ENCODE measurements around the gene SGSM2.

The SGSM2 gene

DNA sequence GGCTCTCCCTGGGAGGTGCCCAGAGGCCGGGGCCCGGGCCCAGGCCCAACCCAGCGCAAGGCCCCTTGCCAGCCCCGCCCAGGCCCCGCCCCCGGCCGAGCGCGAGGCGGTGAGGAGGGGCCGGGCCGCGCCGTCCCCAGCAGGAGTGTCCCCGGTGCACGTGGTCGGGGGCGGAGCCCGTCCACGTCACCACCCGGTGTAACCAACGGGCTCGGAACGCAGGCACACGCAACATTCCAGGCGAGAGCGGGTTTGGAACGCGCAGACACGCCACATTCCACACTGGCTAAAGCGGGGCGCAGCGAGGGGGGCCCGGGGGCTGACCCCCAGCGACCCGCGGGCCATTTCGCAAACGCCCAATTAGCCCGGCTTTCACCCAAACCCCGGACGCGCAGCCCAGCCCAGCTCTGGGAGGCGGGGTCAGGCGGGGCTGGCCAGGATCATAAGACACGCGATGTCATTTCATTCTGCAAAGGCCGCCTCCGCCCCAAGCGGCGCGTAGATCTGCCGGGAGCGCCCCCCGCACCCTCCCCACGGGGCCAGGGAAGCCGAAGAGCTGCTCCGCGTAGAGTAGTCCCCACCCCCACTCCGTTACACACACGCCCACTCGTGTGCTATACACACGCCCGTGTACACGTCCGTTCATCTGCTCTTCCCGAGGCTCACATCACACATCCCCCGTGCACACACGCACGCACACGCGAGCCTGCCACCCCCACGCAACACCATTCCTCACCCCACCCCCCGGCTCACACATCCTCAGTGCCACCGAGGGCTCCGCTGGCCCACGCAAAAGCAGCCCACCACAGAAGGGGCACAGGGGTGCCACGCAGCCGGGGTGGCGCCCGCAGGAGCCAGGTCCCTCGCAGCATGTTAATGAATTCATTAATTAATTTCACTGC is 62.5 kb downstream of the SGSM2 start:
- DNase-seq = peak; percentile 42

DNA sequence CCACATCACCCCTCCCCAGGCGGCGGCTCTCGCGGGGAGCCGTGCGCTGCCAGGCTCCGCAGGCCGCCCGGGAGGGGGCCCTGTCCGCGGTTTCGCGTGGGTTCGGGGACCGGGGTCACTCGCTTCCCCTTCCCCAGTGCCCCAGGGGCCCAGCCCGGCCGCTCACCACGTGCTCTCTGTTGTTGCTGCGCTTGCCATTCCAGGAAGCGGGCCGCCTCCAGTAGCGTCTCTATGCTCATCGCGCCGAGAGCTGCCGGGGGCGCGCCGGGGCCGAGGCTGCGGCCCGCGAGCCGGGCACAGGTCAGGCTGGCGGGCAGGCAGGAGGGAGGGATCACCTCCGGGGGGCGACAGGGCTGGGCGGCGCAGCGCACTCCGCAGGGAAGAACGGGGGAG is 63.2 kb downstream of the SGSM2 start:
- no peak for DNase-seq

DNA sequence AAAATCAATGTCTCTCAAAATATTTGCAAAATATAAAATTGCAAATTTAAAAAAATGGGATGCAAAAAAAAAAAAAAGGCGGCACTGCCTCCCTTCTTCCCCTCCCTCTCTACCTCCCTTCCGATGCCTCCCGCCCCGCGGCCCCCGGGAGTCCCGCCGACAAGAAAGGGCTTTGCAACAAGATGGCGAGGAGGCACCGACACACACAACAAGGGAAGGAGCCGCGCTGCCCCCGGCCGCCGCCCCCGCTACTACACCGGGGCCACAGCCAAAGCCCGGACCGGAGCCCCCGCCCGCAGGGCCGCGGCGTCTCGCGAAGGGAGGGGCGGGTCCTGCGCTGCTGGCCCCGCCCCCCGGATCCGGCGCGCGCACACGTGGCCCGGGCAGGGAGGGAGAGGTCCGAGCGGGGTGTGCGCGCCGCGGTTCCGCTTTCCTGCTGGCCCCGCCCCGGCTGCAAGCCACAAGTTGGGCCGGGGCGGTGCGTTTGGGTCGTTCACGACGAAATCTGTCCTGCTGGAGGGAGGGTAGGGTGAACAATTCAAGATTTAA is 63.6 kb downstream of the SGSM2 start, which contains the start of gene MNT:
Gene MNT, minus strand, starts transcription at position 184 of the 549 bp plus-strand sequence. CDS start 348 bp downstream, outside the sequence.
- peak; percentile 46 for DNase-seq

- peak; percentile 74 for DNase-seq
These were observed 64.3 kb downstream of the SGSM2 start for GRCh38 chr17:2401426-2402221.

- no peak for DNase-seq
These were observed 65.2 kb downstream of the SGSM2 start for GRCh38 chr17:2402544-2402943.

DNA sequence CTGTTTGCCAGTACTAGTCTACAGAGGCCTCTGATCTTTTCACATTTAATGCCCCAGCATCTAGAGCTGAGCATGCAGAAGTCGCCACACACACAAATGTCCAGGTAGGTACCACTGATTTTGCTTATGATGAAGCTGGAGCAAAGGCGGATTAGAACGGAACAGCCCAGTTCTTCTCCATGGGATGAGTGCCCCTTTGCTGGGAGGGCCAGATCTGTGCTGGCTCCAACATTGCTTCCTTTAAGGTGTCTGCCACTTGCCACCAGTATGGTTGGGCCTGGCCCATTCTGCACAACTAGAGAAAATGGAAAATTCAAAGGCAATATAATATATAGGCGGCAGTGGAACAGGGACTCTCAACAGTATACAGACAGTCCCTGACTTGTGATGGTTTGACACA is 65.7 kb downstream of the SGSM2 start:
- no peak for DNase-seq

- DNase-seq = no peak
These were observed 68.1 kb downstream of the SGSM2 start for GRCh38 chr17:2405247-2405926.

DNA sequence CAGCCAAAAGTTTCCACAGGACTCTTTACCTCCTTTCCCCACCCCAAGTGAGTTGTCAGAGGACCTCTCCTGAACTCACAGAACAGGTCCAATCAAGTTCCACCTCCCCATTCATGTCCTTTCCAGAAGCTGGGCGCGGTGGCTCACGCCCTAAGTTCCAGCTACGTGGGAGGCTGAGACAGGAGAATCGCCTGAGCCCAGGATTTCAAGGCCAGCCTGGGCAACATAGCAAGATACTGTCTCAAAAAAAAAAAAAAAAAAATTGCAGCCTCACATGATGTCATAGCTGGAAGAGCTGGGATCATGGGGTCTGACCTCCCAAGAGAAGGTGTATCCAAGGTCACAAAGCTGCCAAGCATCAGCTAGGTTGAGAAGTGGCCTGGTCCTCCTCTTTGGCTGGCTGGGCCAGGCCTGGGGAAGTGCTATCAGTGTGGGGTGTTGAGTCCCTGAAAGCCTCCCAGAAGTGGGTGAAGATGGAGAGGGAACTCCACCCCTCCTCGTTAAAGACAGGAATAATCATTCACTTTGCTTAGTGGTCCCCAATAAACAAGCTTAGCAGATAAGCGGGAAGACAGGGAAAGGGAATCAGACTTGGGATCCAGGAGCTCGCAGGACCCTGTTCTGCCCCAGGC is 69.1 kb downstream of the SGSM2 start:
- no peak for DNase-seq

DNA sequence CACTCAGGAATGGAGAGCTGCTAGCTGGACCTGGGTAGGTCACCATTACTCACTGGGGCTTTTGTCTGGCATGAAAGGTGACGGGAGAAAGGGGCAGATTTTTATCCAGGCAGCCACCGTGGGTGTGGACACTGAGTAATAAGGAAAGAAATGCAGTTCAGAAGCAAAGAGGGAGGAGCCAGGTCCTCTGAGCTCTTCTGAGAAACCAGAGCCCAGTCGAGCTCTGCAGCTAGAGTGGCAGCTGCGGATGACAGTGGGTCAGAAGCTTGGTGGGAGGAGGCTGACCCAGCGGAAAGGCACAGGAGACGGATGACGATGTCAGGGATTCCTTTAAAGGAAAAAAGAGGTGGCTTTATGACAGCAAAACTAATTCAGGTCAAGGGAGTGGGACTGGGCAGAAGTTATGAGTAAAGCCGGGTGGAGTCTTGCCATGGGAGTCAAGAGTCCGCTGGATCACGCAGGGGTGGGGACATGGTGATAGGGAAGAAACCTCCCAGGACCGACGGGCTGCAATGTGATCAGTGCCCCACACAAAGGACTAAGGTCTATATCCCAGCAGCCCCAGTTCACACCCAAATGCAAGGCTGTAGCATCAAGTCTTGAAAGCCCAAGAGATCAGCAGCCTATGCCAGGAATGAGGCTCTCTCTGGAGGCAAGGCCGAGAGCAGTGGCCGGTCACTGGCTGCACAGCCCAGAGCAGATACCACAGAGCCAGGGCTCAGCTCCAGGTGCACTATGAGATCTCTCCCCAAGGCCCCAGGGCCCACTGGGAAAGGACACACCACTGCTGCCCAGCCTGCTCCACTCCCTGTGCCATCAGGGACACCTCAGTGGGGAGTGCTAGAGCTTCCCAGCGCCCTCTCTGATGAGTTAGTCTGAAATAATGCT is 69.8 kb downstream of the SGSM2 start:
- no peak for DNase-seq

DNA sequence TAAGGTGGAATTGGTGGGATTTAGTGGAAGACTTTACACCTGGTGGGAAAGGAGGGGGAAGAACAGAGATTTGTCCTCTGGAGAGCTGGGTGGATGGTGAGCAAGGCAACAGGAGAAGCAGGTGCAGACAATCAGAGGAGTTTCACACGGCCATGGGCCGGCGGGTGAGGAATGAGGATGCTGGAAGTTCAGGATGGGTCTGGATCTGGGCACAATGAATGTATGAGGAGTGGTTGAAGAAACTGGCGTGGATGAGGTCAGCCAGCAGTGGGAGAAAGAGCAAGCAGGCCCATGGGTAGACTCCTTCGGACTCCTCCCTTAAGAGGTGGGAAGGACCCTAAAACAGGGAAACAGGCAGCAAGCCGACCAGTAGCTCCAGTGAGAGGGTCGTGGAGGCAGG is 73.7 kb downstream of the SGSM2 start:
- no peak for DNase-seq

DNA sequence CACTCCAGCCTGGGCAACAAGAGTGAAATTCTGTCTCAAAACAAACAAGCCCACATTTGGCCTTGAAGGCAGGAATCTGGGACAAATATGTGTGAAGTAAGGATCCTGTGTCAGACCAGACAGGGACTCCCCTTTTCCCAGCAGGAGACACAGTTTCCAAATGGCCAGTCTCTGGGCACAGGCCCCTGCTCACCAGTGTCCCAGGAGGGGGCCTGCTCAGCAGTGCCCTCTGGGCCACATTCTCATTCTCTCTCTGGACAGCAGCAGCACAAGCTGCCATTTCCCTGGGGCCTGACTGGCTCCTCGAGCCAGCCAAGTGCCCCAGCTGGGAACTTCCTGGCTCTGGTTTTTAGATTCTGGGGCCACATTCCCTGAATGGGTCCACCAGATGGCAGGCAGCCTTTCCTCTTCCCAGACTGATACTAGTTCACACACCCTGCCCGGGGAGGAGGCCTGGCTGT is 75.3 kb downstream of the SGSM2 start:
- no peak for DNase-seq

GRCh38 chr17:2414446-2415064 is 77.3 kb downstream of the SGSM2 start:
- DNase-seq = no peak

DNA sequence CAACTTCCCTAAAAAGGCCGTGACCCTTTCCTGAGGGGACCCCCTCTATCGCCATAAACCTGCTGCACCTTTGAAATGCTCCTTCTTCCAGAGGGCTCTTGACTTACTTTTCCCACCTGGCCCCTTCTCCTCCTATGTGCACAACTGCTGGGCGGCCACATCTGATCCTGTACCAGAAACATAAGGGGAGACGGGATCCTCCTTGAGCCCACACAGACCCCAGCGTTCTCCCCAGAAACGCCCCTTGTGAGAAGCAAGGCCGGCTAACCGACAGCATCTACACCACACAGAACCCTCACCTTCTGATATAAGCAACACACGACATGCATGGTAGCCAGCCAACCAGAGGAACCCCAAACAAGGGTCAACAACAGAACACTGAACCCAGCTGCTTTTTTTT is 77.8 kb downstream of the SGSM2 start:
- no peak for DNase-seq

GRCh38 chr17:2416010-2416734 is 78.9 kb downstream of the SGSM2 start:
- DNase-seq = peak; percentile 30

- no peak for DNase-seq
These were observed 81.3 kb downstream of the SGSM2 start for GRCh38 chr17:2418572-2418971.

- no peak for DNase-seq
These were observed 82.2 kb downstream of the SGSM2 start for GRCh38 chr17:2419486-2419885.

GRCh38 chr17:2420176-2420575 is 82.9 kb downstream of the SGSM2 start:
- DNase-seq = no peak

- DNase-seq = no peak
These were observed 84.2 kb downstream of the SGSM2 start for GRCh38 chr17:2421315-2422147.

DNA sequence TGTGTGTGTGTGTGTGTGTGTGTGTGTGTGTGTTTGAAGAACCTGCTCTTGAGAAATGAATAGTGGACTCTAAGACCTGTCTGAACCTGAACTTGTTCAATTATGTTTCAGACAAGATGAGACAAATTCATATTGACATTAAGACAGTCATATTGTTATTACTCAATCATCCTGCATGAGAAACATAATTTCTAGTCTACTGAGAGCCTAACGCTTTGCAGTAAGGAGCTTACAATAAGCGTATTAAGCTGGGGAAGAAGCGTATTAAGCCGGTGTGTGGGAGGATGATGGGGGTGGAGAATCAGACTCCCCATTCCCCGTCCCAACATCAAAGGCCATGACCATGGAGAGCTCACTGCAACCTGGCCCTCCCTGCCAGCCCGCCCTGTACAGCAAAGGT is 86.0 kb downstream of the SGSM2 start:
- no peak for DNase-seq

All from NCI-H1417 treated with DMSO at 0.1 percent for 48 hours (cell line).